NCI-H446 (cell line): ENCODE results near the gene CLEC17A.
"Not testable (repeated sequence)": the region's sequence is repeated elsewhere in the genome, so short reads cannot be mapped to it uniquely, and the experiment has no call there.

Experiments
- DNase-seq, 2 experiments: peaks; one replicate each; lab custom pipeline; 2025; lab: John Stamatoyannopoulos, UW

CLEC17A gene

GRCh38 chr19:14559916-14560775, 22.7 kb upstream of the CLEC17A start:
- DNase-seq = no peak

- DNase-seq = no peak
Measured at GRCh38 chr19:14560776-14561108, 22.1 kb upstream of the CLEC17A start.

GRCh38 chr19:14561249-14561648, 21.6 kb upstream of the CLEC17A start:
- no peak for DNase-seq

GRCh38 chr19:14561847-14562351, 21.0 kb upstream of the CLEC17A start:
- DNase-seq = peak in 1 of 2 experiments; percentile 34

- no peak for DNase-seq
Measured at GRCh38 chr19:14562660-14563589, 20.0 kb upstream of the CLEC17A start.

GRCh38 chr19:14563590-14563926, 19.3 kb upstream of the CLEC17A start:
- no peak for DNase-seq

- peak in 1 of 2 experiments; percentile 37 for DNase-seq
Measured at GRCh38 chr19:14563989-14564651, 18.8 kb upstream of the CLEC17A start.

GRCh38 chr19:14564652-14565297, 18.1 kb upstream of the CLEC17A start:
- not testable (repeated sequence) for DNase-seq

- DNase-seq = no peak
Measured at GRCh38 chr19:14565298-14565679, 17.6 kb upstream of the CLEC17A start.

GRCh38 chr19:14565765-14566711, 16.8 kb upstream of the CLEC17A start:
- DNase-seq = no peak

- no peak for DNase-seq
Measured at GRCh38 chr19:14566712-14567077, 16.2 kb upstream of the CLEC17A start.

GRCh38 chr19:14567079-14567478, 15.8 kb upstream of the CLEC17A start:
- DNase-seq = no peak

GRCh38 chr19:14570864-14571527, 11.9 kb upstream of the CLEC17A start:
- no peak for DNase-seq

GRCh38 chr19:14571695-14572490, 11.0 kb upstream of the CLEC17A start, which contains the start of gene NDUFB7:
Gene NDUFB7 (minus strand): TSS chr19:14572066. CDS start chr19:14572000, 66 bp downstream.
- peak; percentile 91 to 97 for DNase-seq

- no peak for DNase-seq
Measured at GRCh38 chr19:14575428-14575980, 7.4 kb upstream of the CLEC17A start.

- DNase-seq = no peak
Measured at GRCh38 chr19:14576363-14576762, 6.5 kb upstream of the CLEC17A start.

- no peak for DNase-seq
Measured at GRCh38 chr19:14577264-14577663, 5.6 kb upstream of the CLEC17A start.

- DNase-seq = no peak
Measured at GRCh38 chr19:14577885-14578427, 4.9 kb upstream of the CLEC17A start.
